ENCODE results near the gene URI1. TPM values are rescaled to one million over a fixed set of nuclear protein-coding genes. Genes with fewer than 3 reads are reported as not detected.
"Not testable (repeated sequence)": the region's sequence is repeated elsewhere in the genome, so short reads cannot be mapped to it uniquely, and the experiment has no call there.

The URI1 gene
- total RNA-seq, 1 experiment from 2014 or later: 56.0 TPM

DNA sequence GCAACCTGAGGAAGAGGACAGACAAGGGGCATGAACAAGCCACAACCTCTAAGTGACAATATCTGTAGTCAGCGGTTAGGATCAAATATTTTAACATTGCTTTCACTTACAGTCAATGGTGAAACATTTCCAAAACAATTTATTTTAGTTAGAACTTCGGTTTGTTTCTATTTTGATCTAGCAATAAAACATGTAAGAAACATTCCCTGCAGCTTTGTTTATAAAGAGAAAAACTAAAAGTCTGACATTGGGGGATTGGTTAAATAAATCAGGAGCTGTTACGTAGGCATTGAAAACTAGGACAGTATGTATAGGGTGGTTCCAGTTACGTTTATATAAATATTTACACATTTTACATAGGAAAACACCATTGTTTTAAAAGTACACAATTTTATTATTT lies 3.4 kb downstream of the URI1 start:
- Histone ChIP-seq H3K9me2 (ENCODE audit: insufficient read depth) (0 out of 2 replicates have a peak, but pooled peaks cover 4% of the 10 kb centered on the region), H3K27me3 (ENCODE audit: insufficient read depth, low read depth) (no peaks in the 10 kb centered on the region), H3K9me3 (ENCODE audit: insufficient read depth, low read depth) (no peaks in the 10 kb centered on the region), H3K27ac (no peak overlapping the region), H3K4me1 (replicated peaks; ENCODE audit: insufficient read depth) (peaks cover 34% of the 10 kb centered on the region), H3K4me2 (no peak overlapping the region), H3K4me3 (no peak overlapping the region), H4K20me1 (ENCODE audit: insufficient read depth) (peaks cover 42% of the 10 kb centered on the region), H3F3A (ENCODE audit: insufficient read depth, low read depth) (no peaks in the 10 kb centered on the region), H3K36me3 (ENCODE audit: low read depth) (no peaks in the 10 kb centered on the region), H3K79me2 (ENCODE audit: low read depth) (peaks cover 76% of the 10 kb centered on the region), H2AFZ (no peak overlapping the region)
- CTCF ChIA-PET: no interaction called here
- no peak for TF ChIP-seq EZH2 (IDR thresholded peaks at IDR 0.05; ENCODE audit: low read depth)
- TF ChIP-seq, protein P1, sequence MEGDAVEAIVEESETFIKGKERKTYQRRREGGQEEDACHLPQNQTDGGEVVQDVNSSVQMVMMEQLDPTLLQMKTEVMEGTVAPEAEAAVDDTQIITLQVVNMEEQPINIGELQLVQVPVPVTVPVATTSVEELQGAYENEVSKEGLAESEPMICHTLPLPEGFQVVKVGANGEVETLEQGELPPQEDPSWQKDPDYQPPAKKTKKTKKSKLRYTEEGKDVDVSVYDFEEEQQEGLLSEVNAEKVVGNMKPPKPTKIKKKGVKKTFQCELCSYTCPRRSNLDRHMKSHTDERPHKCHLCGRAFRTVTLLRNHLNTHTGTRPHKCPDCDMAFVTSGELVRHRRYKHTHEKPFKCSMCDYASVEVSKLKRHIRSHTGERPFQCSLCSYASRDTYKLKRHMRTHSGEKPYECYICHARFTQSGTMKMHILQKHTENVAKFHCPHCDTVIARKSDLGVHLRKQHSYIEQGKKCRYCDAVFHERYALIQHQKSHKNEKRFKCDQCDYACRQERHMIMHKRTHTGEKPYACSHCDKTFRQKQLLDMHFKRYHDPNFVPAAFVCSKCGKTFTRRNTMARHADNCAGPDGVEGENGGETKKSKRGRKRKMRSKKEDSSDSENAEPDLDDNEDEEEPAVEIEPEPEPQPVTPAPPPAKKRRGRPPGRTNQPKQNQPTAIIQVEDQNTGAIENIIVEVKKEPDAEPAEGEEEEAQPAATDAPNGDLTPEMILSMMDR (conservative IDR thresholded peaks at IDR 0.05): no peak
- POLR2A ChIA-PET (ENCODE audit: unreplicated experiment): no interaction called here
- BruUV-seq (replicated peaks): no TSS peak
- intact Hi-C loops (cut with micrococcal nuclease; ENCODE audit: unreplicated experiment): no loop called here
- DNase-seq: no peak

- no peaks in the 10 kb centered on the region; the same call in 1 of the 2 replicates for H3K36me3 ChIP-seq (ENCODE audit: low read depth)
- peaks cover 49% of the 10 kb centered on the region for H4K20me1 ChIP-seq (ENCODE audit: insufficient read depth)
- H3K9me3 ChIP-seq (ENCODE audit: insufficient read depth, low read depth): no peaks in the 10 kb centered on the region
- ChIA-PET CTCF (interaction anchor here (0.6 to 0.8 kb wide), 2 partner anchors 102 to 185 kb away, joined by 3 to 8 read pairs; no protein-coding TSS in a partner anchor), POLR2A (ENCODE audit: unreplicated experiment) (no interaction called here)
- no TSS peak for BruUV-seq (replicated peaks)
- no peak for DNase-seq
- H3K4me1 ChIP-seq (replicated peaks; ENCODE audit: insufficient read depth): peaks cover 34% of the 10 kb centered on the region
- TF ChIP-seq, protein P1 (conservative IDR thresholded peaks at IDR 0.05): no peak
- TF ChIP-seq EZH2 (IDR thresholded peaks at IDR 0.05; ENCODE audit: low read depth): no peak
- H3K4me3 ChIP-seq: no peak overlapping the region
- intact Hi-C loops (cut with micrococcal nuclease; ENCODE audit: unreplicated experiment): no loop called here
- no peaks in the 10 kb centered on the region for H3F3A ChIP-seq (ENCODE audit: insufficient read depth, low read depth)
- H3K9me2 ChIP-seq (ENCODE audit: insufficient read depth): 0 out of 2 replicates have a peak, but pooled peaks cover 4% of the 10 kb centered on the region
- no peak overlapping the region for H3K27ac ChIP-seq
- no peak overlapping the region for H2AFZ ChIP-seq
- H3K4me2 ChIP-seq: no peak overlapping the region
- H3K79me2 ChIP-seq (ENCODE audit: low read depth): peaks cover 88% of the 10 kb centered on the region
- H3K27me3 ChIP-seq (ENCODE audit: insufficient read depth, low read depth): no peaks in the 10 kb centered on the region
These were observed 4.6 kb downstream of the URI1 start for GRCh38 chr19:29946645-29947044.

DNA sequence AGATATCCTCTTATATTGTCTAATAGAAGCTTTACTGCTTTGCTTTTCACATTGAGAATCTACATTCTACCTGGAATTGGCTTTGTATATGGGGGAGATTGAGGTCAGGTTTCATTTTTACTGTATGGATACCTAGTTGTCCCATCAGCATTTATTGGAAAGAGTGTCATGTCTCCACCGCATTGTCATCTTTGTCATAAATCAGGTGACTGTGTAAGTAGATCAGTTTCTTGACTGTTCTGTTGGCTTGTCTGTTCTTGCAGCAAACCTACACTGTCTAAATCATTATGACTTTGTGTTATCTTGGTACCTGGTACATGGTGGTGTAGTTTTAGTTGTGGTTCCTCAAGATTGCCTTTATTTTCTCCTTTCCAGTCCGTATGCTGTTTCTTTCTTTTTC lies 5.8 kb downstream of the URI1 start:
- peaks cover 34% of the 10 kb centered on the region for H3K4me1 ChIP-seq (replicated peaks; ENCODE audit: insufficient read depth)
- POLR2A ChIA-PET (ENCODE audit: unreplicated experiment): no interaction called here
- H3K36me3 ChIP-seq (ENCODE audit: low read depth): no peaks in the 10 kb centered on the region; the same call in 1 of the 2 replicates
- H3K79me2 ChIP-seq (ENCODE audit: low read depth): peaks cover 96% of the 10 kb centered on the region
- H4K20me1 ChIP-seq (ENCODE audit: insufficient read depth): peaks cover 52% of the 10 kb centered on the region
- no peak for TF ChIP-seq EZH2 (IDR thresholded peaks at IDR 0.05; ENCODE audit: low read depth)
- TF ChIP-seq, protein P1 (conservative IDR thresholded peaks at IDR 0.05): no peak
- no peak overlapping the region for H3K4me2 ChIP-seq
- H3K9me3 ChIP-seq (ENCODE audit: insufficient read depth, low read depth): no peaks in the 10 kb centered on the region
- no TSS peak for BruUV-seq (replicated peaks)
- intact Hi-C loops (cut with micrococcal nuclease; ENCODE audit: unreplicated experiment): no loop called here
- H3F3A ChIP-seq (ENCODE audit: insufficient read depth, low read depth): no peaks in the 10 kb centered on the region
- H3K4me3 ChIP-seq: no peak overlapping the region
- CTCF ChIA-PET: interaction anchor here (0.7 kb wide), 1 partner anchor 27 kb away, joined by 3 read pairs; no protein-coding TSS in a partner anchor
- H3K27ac ChIP-seq: no peak overlapping the region
- DNase-seq: no peak
- 0 out of 2 replicates have a peak, but pooled peaks cover 4% of the 10 kb centered on the region for H3K9me2 ChIP-seq (ENCODE audit: insufficient read depth)
- no peak overlapping the region for H2AFZ ChIP-seq
- H3K27me3 ChIP-seq (ENCODE audit: insufficient read depth, low read depth): no peaks in the 10 kb centered on the region

DNA sequence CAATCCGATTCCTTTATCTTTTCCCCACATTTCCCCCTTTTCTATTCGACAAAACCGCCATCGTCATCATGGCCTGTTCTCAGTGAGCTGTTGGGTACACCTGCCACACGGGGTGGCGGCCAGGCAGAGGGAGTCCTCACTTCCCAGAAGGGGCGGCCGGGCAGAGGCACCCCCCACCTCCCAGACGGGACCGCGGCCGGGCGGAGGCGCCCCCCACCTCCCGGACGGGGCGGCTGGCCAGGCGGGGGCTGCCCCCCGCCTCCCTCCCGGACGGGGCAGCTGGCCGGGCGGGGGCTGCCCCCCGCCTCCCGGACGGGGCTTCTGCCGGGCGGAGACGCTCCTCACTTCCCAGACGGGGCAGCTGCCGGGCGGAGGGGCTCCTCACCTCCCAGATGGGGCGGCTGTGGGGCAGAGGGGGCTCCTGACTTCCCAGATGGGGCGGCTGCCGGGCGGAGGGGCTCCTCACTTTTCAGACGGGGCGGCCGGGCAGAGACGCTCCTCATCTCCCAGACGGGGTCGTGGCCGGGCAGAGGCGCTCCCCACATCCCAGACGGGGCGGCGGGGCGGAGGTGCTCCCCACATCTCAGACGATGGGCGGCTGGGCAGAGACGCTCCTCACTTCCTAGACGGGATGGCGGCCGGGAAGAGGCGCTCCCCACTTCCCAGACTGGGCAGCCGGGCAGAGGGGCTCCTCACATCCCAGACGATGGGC lies 6.9 kb downstream of the URI1 start:
- Histone ChIP-seq H4K20me1 (ENCODE audit: insufficient read depth) (peaks cover 52% of the 10 kb centered on the region), H3K4me1 (replicated peaks; ENCODE audit: insufficient read depth) (peaks cover 28% of the 10 kb centered on the region), H3K79me2 (ENCODE audit: low read depth) (peaks cover 96% of the 10 kb centered on the region)
- H3K27ac ChIP-seq; intact Hi-C loops (cut with micrococcal nuclease; ENCODE audit: unreplicated experiment); H3K27me3 ChIP-seq (ENCODE audit: insufficient read depth, low read depth); POLR2A ChIA-PET (ENCODE audit: unreplicated experiment); CTCF ChIA-PET; H3K9me2 ChIP-seq (ENCODE audit: insufficient read depth); DNase-seq; H2AFZ ChIP-seq; BruUV-seq (replicated peaks); H3F3A ChIP-seq (ENCODE audit: insufficient read depth, low read depth); H3K4me2 ChIP-seq; H3K36me3 ChIP-seq (ENCODE audit: low read depth); H3K4me3 ChIP-seq; H3K9me3 ChIP-seq (ENCODE audit: insufficient read depth, low read depth): not testable (repeated sequence)

Measured in PC-9 (cell line).